Nephron progenitor cell (in vitro differentiated cells): ENCODE measurements around the gene GARIN5B.

Experiments used
- DNase-seq: peaks from one replicate; pipeline ENCODE4 v3.0.0; 2021
- H3K27ac Mint-ChIP-seq: 2 replicates; pipeline ENCODE4 v1.8.0; 2021; ENCODE audit warnings: mild to moderate bottlenecking, moderate library complexity, mixed read lengths
- H3K27me3 Mint-ChIP-seq: 2 replicates; pipeline ENCODE4 v1.8.0; 2021; ENCODE audit warnings: mild to moderate bottlenecking, low read depth, mixed read lengths; ENCODE audit not compliant: poor library complexity
- H3K36me3 Mint-ChIP-seq: 2 replicates; pipeline ENCODE4 v1.8.0; 2021; ENCODE audit warnings: low read depth, mixed read lengths
- H3K4me1 Mint-ChIP-seq: 2 replicates; pipeline ENCODE4 v1.8.0; 2021; ENCODE audit warnings: mixed read lengths
- H3K4me3 Mint-ChIP-seq: 2 replicates; pipeline ENCODE4 v1.8.0; 2021; ENCODE audit warnings: mild to moderate bottlenecking, moderate library complexity, mixed read lengths
- H3K9me3 Mint-ChIP-seq: 2 replicates; pipeline ENCODE4 v1.8.0; 2021; ENCODE audit warnings: mild to moderate bottlenecking, moderate library complexity, mixed read lengths
- TF ChIP-seq, protein P1 (sequence below): fragments of 200-600 bp; sonication (generic); IDR thresholded peaks from 2 replicates; pipeline ENCODE4 v1.5.0; 2021; ENCODE audit warnings: antibody characterized with exemption

The GARIN5B gene

DNA sequence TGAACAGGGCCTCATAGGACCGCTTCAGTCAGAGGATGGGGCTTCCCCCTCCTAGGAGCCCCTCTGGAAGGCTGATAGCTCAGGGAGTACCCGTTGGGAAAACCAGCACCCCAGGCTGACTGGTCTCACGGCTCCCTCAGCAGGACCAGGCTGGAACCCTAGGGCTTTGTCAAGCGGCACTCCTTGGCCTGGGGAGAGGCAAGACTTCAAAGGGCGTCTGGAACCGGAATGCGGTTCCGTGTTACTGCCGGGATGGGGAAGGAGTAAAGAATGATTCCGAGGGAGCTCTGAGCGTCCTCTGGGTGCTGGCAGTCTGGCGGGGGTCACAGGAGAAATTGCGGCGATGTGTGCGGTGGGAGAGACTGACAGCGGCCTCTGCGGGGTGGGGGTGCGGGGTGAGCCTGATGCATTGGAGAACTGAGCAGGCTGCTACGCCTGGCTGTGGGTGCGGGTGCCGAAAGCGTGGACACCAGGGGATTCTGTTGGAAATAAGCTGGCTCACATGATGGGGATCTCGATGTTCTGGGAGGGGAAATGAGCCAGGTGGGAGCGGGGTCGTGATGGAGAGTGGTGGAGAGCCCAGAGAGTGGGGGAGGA is 10.4 kb downstream of the GARIN5B start:
- no peak for DNase-seq
- Mint-ChIP-seq H3K27me3 (peaks cover 67% of the 10 kb centered on the region), H3K4me1 (peaks cover 58% of the 10 kb centered on the region), H3K4me3 (peak overlapping the region; percentile 81), H3K9me3 (no peaks in the 10 kb centered on the region), H3K36me3 (no peaks in the 10 kb centered on the region), H3K27ac (no peak overlapping the region)
- TF ChIP-seq, protein P1, sequence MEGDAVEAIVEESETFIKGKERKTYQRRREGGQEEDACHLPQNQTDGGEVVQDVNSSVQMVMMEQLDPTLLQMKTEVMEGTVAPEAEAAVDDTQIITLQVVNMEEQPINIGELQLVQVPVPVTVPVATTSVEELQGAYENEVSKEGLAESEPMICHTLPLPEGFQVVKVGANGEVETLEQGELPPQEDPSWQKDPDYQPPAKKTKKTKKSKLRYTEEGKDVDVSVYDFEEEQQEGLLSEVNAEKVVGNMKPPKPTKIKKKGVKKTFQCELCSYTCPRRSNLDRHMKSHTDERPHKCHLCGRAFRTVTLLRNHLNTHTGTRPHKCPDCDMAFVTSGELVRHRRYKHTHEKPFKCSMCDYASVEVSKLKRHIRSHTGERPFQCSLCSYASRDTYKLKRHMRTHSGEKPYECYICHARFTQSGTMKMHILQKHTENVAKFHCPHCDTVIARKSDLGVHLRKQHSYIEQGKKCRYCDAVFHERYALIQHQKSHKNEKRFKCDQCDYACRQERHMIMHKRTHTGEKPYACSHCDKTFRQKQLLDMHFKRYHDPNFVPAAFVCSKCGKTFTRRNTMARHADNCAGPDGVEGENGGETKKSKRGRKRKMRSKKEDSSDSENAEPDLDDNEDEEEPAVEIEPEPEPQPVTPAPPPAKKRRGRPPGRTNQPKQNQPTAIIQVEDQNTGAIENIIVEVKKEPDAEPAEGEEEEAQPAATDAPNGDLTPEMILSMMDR = no peak

DNA sequence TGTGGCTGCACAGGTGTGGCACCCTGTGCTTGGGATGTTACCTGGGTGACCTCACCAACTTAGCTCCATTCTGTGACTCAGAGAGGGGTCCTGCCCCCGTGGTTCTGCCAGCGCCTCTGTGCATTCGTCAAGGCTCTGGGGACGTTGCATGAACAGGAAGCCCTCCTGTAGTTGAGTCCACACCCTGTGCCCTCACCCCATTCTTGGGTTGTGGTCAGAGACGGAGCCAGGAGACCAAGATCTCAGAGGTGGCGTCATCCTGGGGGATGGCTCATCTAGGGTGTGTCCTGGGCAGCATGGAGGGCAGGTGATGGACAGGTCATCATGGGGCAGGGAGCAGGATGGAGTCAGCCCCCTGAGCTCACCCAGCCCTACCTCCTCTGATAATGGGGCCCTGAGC is 11.0 kb downstream of the GARIN5B start:
- no peaks in the 10 kb centered on the region for H3K36me3 Mint-ChIP-seq
- no peak overlapping the region for H3K27ac Mint-ChIP-seq
- peaks cover 54% of the 10 kb centered on the region for H3K4me1 Mint-ChIP-seq
- H3K27me3 Mint-ChIP-seq = peaks cover 61% of the 10 kb centered on the region
- DNase-seq = no peak
- H3K9me3 Mint-ChIP-seq = no peaks in the 10 kb centered on the region
- peak overlapping the region; percentile 25 for H3K4me3 Mint-ChIP-seq
- TF ChIP-seq, protein P1 = no peak

DNA sequence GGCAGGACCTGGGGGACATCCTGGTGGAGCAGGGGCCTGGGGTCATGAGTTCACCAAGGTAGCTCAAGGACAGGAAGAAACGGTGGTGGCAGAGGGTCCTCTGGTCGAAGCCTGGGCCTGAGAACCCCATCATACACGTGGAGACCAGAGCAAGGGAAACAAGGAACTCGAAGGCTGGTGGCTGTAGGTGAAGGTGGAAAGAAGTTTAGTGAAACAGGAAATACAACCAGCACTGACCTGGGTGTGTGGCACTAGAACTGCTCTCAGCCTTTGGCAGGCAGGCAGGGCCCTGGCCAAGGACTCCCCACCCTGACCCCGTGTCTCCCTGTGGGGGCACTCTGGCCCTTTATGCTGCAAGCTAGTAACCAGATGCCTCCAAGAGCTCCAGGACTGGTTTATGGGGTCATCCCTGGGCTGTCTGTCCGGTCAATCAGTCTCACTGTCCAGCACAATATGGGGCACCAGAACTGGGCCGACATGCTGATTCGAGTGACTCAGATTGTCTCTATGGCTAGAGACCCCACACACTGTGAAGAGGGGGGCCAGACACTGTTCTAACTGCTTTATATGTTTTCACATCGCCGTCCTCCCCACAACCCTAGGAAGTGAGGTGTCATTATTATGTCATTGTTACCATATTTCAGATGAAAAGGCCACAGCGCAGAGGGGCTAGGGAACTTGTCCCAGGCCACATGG is 12.3 kb downstream of the GARIN5B start:
- TF ChIP-seq, protein P1 = no peak
- no peaks in the 10 kb centered on the region for H3K36me3 Mint-ChIP-seq
- no peak overlapping the region for H3K4me3 Mint-ChIP-seq
- no peaks in the 10 kb centered on the region for H3K9me3 Mint-ChIP-seq
- H3K4me1 Mint-ChIP-seq = peaks cover 54% of the 10 kb centered on the region
- no peak for DNase-seq
- H3K27ac Mint-ChIP-seq = no peak overlapping the region
- peaks cover 48% of the 10 kb centered on the region for H3K27me3 Mint-ChIP-seq

DNA sequence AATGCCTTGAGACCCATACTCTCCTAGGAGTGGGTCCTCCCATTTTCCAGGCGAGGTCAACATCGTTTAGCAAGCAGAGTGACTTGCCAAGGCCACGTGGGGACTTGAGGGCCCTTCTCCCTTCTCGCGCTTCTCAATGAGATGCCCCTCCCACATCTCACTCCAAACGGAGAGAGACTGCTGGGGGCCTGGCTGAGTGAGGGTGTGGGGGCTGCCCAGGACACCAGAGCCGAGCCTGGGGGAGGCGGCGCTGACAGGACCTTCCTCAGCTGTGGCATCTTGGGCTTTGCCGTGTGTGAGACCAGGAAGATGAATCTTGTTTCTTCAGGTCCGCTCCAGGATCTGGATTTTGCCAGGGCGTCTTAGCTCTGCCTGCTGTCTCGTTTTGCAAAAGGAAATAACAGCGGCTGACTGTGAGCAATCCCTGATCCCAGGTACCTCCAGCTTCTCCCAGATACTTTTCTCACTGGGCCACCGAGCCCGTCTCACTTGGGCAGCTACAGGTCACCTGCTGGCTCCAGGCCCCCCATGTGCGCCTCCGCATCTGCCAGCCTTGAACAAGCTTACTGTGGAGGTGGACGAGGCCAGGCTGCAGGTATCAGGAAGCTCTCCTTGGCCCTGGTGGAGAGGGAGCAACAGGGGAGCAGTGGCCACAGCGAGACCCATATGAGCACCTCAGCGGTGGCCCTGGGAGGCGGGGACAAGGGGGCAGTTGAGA is 14.6 kb downstream of the GARIN5B start:
- TF ChIP-seq, protein P1 = no peak
- no peaks in the 10 kb centered on the region for H3K9me3 Mint-ChIP-seq
- peaks cover 66% of the 10 kb centered on the region for H3K4me1 Mint-ChIP-seq
- H3K4me3 Mint-ChIP-seq = peak overlapping the region; percentile 61
- H3K36me3 Mint-ChIP-seq = peaks cover 12% of the 10 kb centered on the region
- H3K27me3 Mint-ChIP-seq = peaks cover 30% of the 10 kb centered on the region
- H3K27ac Mint-ChIP-seq = peak overlapping the region; percentile 93
- DNase-seq = peak; percentile 54

DNA sequence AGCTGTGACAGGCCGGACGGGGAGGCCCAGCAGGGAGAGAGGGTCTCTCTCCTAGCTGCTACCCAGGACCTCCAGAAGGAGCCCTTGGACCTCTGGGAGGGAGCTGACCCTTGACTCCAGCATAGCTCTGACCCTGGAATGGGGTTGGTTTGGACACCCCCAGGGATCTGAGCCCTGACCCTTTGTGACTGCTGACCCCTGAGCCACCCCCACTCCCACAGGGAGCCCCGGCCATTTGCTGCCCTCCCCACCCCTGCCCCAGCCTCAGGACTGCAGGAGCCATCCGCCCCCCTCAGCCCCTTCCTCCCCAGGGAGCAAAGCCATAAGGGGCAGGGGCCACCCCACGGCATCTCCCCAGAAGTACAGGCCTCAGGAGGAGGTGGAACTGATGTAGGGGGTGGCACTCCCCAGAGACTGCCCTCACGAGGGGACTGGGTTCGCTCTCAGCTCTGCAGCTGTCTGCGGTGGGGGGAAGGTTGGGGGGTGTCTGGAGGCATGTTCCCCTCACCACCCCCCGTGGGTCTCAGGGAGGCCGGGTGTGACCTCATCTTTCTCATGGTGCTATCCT is 15.5 kb downstream of the GARIN5B start:
- peaks cover 20% of the 10 kb centered on the region for H3K27me3 Mint-ChIP-seq
- peak overlapping the region; percentile 93 for H3K27ac Mint-ChIP-seq
- DNase-seq = no peak
- TF ChIP-seq, protein P1 = no peak
- H3K4me1 Mint-ChIP-seq = peaks cover 56% of the 10 kb centered on the region
- H3K4me3 Mint-ChIP-seq = peak overlapping the region; percentile 53
- no peaks in the 10 kb centered on the region for H3K9me3 Mint-ChIP-seq
- H3K36me3 Mint-ChIP-seq = peaks cover 22% of the 10 kb centered on the region
